Tibial nerve (tissue), 4 donors: Measurements from ENCODE around the gene PRTFDC1. TPM values are rescaled to one million over a fixed set of nuclear protein-coding genes. Genes with fewer than 3 reads are reported as not detected.

Experiments used
- DNase-seq, 2 donors: peaks; one replicate each; pipeline ENCODE4 v3.0.0-alpha.2; 2019; ENCODE audit warnings: low spot score in 2 of 2
- H3K27ac ChIP-seq, 4 donors: fragments of 200-600 bp; sonication (generic) in 3 of 4; one replicate each; pipeline ENCODE4 v1.5.1; 2017 to 2019; ENCODE audit warnings: mild to moderate bottlenecking in 1 of 4
- H3K27me3 ChIP-seq, 2 donors: fragments of 200-600 bp; sonication (generic) in 1 of 2; one replicate each; pipeline versions ENCODE4 v1.5.1 to v1.6.0; 2017 to 2019
- H3K36me3 ChIP-seq, 3 donors: fragments of 200-600 bp; sonication (generic); one replicate each; pipeline ENCODE4 v1.5.1; 2018 to 2019
- H3K4me1 ChIP-seq, 4 donors: fragments of 200-600 bp; sonication (generic) in 3 of 4; one replicate each; pipeline ENCODE4 v1.5.1; 2017 to 2019
- H3K4me3 ChIP-seq, 4 donors: fragments of 200-600 bp; sonication (generic) in 3 of 4; one replicate each; pipeline ENCODE4 v1.5.1; 2017 to 2019; ENCODE audit warnings: mild to moderate bottlenecking in 1 of 4, moderate library complexity in 1 of 4
- H3K9me3 ChIP-seq, 4 donors: fragments of 200-600 bp; sonication (generic) in 3 of 4; one replicate each; pipeline ENCODE4 v1.5.1; 2017 to 2019
- CTCF ChIP-seq, 5 experiments: fragments of 200-600 bp in 3 of 5; fragments of 450-650 bp in 2 of 5; sonication (generic) in 3 of 5; IDR thresholded peaks; one replicate each; pipeline ENCODE4 v1.5.1; 2016 to 2019; ENCODE audit warnings: antibody characterized with exemption in 5 of 5, mild to moderate bottlenecking in 3 of 5, moderate library complexity in 2 of 5
- EP300 ChIP-seq, 2 donors: sonication (generic); formaldehyde crosslinking; IDR thresholded peaks; one replicate each; pipeline ENCODE4 v1.6.1; 2017; ENCODE audit warnings: antibody characterized with exemption in 2 of 2, mild to moderate bottlenecking in 1 of 2
- POLR2A ChIP-seq, 2 donors: fragments of 450-650 bp; IDR thresholded peaks; one replicate each; pipeline ENCODE4 v1.6.1; 2017; ENCODE audit warnings: antibody characterized with exemption in 2 of 2, mild to moderate bottlenecking in 2 of 2, moderate library complexity in 2 of 2
- WGBS, 2 donors: methylation state at CpG; one replicate each; pipeline ENCODE4 v1.1.5; 2018; 5-methylcytosine and 5-hydroxymethylcytosine counted together
- total RNA-seq, 4 donors: library from RNA; depleted of rRNA; stranded (reverse); fragments of >200 nt; gene quantifications; one replicate each; pipeline ENCODE4 v1.1.0, GENCODE V29; 2016

The PRTFDC1 gene
- total RNA-seq, 4 donors from 2014 or later: 0.78 to 5.7 (median 1.3) TPM

DNA sequence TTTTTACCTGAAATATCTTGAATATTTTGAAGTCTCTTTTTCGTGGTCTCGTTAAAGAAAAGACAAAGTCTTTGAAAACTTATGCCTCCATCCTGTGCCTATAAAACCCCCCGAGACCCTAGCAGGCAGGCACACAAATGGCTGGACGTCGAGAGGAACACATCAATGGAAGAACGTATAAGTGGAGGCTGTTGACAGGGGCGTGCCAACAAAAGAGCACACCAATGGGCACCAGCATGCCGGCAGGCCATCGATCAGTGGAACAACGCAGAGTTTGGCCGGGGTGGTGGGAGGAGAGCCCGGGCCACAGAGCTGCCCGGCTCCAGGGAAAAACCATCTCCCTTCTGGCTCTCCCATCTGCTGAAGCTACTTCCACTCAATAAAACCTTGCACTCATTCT is 38.9 kb upstream of the PRTFDC1 start:
- Histone ChIP-seq H3K27me3 (peaks cover 0 to 6% of the 10 kb centered on the region in 2 donors), H3K36me3 (no peaks in the 10 kb centered on the region), H3K27ac (no peak overlapping the region), H3K4me3 (no peak overlapping the region), H3K9me3 (no peaks in the 10 kb centered on the region), H3K4me1 (no peaks in the 10 kb centered on the region)
- 91 to 93% methylated on average over 13 of the region's 13 CpGs for WGBS, 2 donors
- no peak for DNase-seq
- TF ChIP-seq POLR2A (IDR thresholded peaks at IDR 0.05): no peak

DNA sequence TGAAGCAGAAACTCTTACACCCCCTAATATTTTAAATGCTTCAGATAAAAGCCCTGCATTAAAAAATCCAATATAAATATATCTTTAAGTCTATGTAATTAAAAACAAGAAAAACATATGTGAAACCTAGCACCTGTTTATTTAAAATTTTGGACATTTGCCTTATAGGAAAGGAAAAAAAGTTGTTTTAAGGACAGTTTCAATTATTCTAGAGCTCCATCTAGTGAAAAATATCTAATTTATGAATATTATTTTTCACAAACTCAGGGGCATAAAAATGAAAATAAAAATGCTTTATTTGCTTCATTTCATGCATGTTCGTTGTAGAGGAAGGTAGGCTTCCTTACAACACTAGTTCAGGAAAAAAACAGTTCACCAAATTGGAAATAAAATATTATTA is 37.5 kb upstream of the PRTFDC1 start:
- Histone ChIP-seq H3K4me1 (no peaks in the 10 kb centered on the region), H3K36me3 (no peaks in the 10 kb centered on the region), H3K4me3 (no peak overlapping the region), H3K27ac (no peak overlapping the region), H3K9me3 (no peaks in the 10 kb centered on the region), H3K27me3 (peaks cover 0 to 6% of the 10 kb centered on the region in 2 donors)
- TF ChIP-seq EP300 (IDR thresholded peaks at IDR 0.05) (no peak), CTCF (IDR thresholded peaks at IDR 0.05) (peak; percentile 8 to 38 (median 17)), POLR2A (IDR thresholded peaks at IDR 0.05) (no peak)
- no peak for DNase-seq
- WGBS, 2 donors: 5 to 15% methylated on average over 1 of the region's 1 CpG

DNA sequence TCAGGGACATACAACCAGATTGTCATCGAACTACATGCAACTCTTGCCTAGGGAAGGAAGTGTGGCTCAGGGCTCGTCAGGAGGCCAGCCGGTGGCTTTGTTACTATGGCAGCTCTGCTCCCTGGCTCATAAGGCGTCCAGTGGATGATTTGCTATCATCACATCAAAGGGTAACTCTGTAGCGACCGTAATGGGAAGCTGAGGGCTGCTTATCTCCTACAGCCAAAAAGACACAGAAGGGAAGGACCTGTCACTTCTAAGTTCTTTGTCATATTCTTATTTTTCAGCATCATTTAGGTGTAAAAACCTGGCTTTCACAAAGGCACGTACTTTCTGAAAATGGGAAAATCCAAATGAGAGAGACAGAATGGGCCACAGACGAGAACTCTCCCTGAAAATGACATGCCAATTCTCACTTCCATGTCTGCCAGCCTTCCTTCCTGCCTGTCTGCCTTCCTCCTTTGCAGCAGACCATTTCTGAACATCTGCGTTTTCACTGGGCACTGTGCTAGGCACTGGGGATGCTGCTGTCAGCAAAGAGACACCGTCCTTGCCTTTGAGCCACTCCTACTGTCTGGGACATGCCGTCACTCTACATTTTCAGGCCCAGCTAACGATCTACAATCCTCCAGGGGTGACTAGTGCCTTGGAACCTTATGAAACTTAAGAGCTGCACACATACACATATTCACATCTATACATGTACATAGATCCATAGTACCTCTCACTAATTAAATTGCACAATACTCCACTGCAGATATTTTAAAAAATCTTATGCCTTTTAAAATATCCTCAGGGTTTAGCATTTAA is 36.6 kb upstream of the PRTFDC1 start:
- Histone ChIP-seq H3K4me1 (no peaks in the 10 kb centered on the region), H3K9me3 (no peaks in the 10 kb centered on the region), H3K27me3 (peaks cover 0 to 6% of the 10 kb centered on the region in 2 donors), H3K4me3 (no peak overlapping the region), H3K27ac (no peak overlapping the region), H3K36me3 (no peaks in the 10 kb centered on the region)
- WGBS, 2 donors: 66 to 80% methylated on average over 12 of the region's 12 CpGs
- DNase-seq: no peak
- TF ChIP-seq EP300 (IDR thresholded peaks at IDR 0.05) (no peak), POLR2A (IDR thresholded peaks at IDR 0.05) (no peak), CTCF (IDR thresholded peaks at IDR 0.05) (no peak)

GRCh38 chr10:24984906-24985305 is 32.5 kb upstream of the PRTFDC1 start:
- H3K36me3 ChIP-seq: no peaks in the 10 kb centered on the region
- H3K27me3 ChIP-seq: no peaks in the 10 kb centered on the region
- WGBS, 2 donors: 42 to 47% methylated on average over 3 of the region's 3 CpGs
- no peak overlapping the region for H3K4me3 ChIP-seq
- H3K27ac ChIP-seq: no peak overlapping the region
- DNase-seq: no peak
- no peak for TF ChIP-seq CTCF (IDR thresholded peaks at IDR 0.05)
- TF ChIP-seq EP300 (IDR thresholded peaks at IDR 0.05): no peak
- TF ChIP-seq POLR2A (IDR thresholded peaks at IDR 0.05): no peak
- H3K9me3 ChIP-seq: no peaks in the 10 kb centered on the region
- no peaks in the 10 kb centered on the region for H3K4me1 ChIP-seq

- WGBS, 2 donors: 74 to 77% methylated on average over 3 of the region's 3 CpGs
- no peak overlapping the region for H3K27ac ChIP-seq
- H3K9me3 ChIP-seq: no peaks in the 10 kb centered on the region
- no peaks in the 10 kb centered on the region for H3K4me1 ChIP-seq
- no peaks in the 10 kb centered on the region for H3K27me3 ChIP-seq
- H3K4me3 ChIP-seq: no peak overlapping the region
- TF ChIP-seq EP300 (IDR thresholded peaks at IDR 0.05): no peak
- no peak for TF ChIP-seq POLR2A (IDR thresholded peaks at IDR 0.05)
- TF ChIP-seq CTCF (IDR thresholded peaks at IDR 0.05): no peak
- no peaks in the 10 kb centered on the region for H3K36me3 ChIP-seq
- DNase-seq: no peak
Observed at GRCh38 chr10:24983946-24984345, 31.5 kb upstream of the PRTFDC1 start.
